Measurements from ENCODE around the gene EDIL3. TPM values are rescaled to one million over a fixed set of nuclear protein-coding genes. Genes with fewer than 3 reads are reported as not detected.

Gene EDIL3
- polyA plus RNA-seq, 3 donors = 44.2 to 46.8 (median 44.6) TPM

DNA sequence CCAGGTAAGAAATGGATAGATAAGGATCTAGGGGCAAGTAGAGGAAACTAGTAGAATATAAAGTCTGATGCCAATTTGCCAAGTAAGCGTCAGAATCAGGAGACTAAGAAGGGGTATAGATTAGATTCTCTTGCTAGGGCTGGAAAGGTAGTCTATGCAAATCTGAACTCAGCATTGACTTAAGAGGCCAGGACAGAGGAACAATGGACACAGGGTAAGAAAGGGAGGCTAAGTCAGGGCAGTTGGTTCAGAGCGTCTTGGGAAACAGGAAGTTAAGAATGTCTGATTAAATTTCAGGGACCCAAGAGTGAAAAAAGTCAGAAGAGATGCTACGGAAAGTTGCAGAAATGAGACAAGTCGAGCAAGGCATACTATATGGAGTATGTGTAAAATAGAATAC is 400.8 kb downstream of the EDIL3 start:
- DNase-seq = no peak

DNA sequence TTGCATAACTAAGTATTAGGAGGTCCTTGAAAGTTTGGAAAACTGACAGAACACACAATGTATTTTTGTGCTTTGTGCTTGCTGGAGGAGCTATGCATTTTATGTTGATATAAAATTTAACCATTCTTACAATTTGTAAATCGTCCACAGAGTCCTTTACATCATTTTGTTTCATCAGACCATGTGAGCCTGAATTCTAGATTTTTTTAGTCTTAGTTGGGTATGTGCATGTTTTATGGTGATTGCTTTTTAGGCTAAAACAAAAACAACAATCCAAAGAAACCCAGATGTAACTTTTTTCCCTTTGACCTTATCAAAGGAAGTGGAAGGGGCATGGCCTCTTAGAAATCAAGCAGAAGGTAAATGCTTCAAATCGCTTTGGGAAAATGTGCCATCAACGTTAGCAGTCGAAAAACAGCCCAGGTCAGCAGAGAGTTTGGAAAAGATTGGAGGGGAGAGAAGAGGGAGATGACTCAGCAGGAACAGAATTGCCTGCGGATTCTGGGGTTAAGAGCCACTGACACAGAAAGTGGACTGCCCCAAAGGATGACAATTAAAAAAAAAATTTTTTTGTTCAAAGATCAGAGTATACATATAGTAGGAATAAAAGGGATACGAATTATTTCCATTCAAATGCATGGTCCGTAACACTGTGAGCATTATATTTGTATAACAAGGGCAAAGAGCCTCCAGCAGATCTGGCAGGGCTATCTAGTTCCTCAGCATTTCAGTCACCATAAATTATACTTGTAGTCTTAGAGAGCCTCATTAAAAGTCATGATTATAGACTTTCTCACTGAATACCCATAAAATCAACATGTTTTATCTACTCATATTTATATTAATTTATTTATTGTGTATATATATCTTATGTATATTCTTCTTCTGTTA is 410.5 kb downstream of the EDIL3 start:
- DNase-seq = no peak

- DNase-seq = no peak
Measured at GRCh38 chr5:83972909-83973308, 411.8 kb downstream of the EDIL3 start.

DNA sequence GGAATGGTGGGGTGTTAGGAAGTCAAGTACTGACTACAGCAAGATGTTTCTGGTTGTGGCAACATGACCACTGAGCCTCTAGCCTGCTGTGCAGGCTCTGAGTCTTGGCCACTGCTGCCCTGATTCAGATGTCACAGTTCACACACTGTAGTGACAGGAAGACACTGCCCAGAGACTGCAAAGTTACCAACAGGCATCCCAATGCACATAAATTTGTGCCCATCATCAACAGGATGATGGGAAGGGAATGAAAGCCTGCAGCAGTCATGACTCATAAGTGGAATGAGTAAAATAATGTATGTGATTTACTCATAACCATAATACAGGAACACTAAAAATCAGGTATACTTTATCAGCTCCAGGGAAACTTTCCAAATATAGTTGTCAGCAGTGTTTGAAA is 412.4 kb downstream of the EDIL3 start:
- no peak for DNase-seq

GRCh38 chr5:83967417-83967816 is 417.3 kb downstream of the EDIL3 start:
- DNase-seq = no peak

DNA sequence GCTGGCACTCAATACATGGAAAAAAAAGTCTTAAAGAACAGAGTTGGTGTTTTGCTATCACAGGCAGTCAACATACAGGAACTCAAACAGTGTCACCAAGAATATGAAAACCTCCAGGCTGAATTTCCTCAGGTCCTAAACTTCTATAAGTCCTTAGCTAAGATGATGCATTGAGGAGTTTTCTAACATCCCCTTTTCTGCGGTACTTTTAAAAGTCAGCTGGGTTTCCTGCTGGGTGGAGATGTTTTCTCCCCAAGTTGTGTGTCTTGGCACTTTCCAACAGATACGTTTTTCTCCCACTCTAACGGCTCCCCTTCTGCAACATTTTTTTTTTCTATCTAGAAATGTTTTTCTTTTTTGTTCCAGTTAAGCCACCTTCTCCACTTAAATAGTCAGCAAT is 419.2 kb downstream of the EDIL3 start:
- no peak for DNase-seq

- DNase-seq = no peak
Measured at GRCh38 chr5:83964271-83964670, 420.4 kb downstream of the EDIL3 start.

GRCh38 chr5:83957188-83957587 is 427.5 kb downstream of the EDIL3 start:
- no peak for DNase-seq

DNA sequence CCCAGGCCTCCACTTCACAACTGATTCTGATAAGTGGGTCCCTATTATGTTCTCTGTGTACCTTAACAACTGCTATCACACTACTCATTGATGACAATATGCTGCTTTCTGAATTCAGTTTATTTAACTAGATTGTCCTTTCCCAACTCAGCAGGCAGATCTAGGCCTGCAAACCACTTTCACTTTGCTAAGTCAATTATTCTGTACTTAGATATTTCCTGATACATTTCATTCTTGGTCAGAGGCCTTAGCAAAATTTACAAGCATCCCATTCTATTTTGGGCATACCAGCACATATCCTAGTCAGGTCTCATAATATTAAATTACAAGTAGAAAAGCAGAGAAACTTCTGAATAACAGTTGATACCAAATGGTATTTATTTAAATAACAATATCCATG is 428.3 kb downstream of the EDIL3 start:
- DNase-seq = no peak

DNA sequence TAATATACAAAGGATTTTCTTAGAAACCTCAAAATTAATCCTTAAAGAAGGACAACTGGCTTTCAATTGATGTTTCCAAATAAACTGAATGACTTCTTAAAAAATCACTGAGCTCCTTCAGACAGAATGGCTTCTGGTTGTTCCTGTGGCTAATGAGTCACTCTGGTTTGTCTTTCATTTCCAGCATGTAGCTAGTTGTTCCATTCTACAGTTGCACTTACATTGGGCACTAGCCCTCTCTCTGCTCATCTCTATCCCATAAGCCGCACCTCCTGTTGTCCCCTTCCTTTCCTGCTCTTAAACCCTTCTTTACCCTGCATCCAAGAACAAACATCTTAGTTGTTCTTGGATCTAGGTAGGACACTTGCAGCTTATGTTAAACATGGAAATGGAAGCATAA is 428.8 kb downstream of the EDIL3 start:
- DNase-seq = no peak

DNA sequence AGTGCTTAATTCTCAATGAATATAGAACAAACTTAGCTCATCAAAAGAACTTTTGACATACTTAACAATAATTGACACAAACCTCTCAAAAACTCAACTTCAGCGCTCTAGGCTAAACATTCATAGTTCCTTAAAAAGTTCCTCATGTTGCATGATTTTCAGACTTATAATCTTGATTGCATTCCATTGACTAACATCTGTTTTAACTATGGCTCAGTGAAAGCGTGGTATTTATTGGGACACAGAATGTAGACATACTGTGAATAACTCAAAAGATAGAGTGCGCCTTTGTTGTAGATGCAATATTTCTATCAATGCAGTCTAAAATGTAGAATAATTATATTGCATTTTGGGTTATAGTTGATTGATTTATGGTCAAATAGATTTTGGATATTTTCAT is 436.9 kb downstream of the EDIL3 start:
- no peak for DNase-seq

- no peak for DNase-seq
Measured at GRCh38 chr5:83946516-83946915, 438.2 kb downstream of the EDIL3 start.

DNA sequence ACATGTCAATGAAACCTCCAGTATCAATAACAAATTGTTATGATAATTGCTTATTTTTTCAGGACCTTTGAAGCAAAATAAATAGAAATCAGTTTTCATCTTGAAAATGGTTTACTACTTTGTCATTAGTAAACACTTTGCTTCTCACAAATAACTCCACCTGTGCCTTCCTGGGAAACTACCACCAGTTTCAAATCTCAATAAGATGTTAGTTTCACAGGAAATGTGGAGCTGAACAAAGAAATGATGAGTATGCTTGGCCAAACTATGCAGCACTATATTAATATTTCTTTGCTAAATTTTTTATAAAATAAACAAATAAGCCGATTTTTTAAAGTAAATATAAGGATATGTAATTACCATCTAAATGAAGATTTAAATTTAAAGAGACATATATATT is 442.5 kb downstream of the EDIL3 start:
- no peak for DNase-seq

GRCh38 chr5:83937837-83938236 is 446.8 kb downstream of the EDIL3 start:
- DNase-seq = no peak

DNA sequence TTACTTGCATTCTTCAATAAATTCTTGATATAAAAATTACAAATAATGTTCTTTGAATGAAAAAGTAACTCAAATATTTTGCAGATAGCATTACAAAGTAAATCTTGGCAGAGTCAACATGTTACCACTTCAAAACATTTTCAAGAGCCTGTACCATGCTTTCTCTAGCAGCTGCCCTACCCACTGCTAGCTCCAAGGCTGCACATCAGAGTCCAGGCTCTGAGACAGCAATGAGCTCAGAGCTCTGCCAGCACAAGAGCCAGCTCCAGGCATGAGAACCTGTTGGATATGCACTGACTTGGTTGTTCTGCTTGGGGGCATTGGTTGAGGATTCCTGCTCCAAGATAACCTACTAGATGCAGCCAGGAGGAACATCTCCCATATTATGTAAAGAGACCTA is 452.7 kb downstream of the EDIL3 start:
- no peak for DNase-seq

DNA sequence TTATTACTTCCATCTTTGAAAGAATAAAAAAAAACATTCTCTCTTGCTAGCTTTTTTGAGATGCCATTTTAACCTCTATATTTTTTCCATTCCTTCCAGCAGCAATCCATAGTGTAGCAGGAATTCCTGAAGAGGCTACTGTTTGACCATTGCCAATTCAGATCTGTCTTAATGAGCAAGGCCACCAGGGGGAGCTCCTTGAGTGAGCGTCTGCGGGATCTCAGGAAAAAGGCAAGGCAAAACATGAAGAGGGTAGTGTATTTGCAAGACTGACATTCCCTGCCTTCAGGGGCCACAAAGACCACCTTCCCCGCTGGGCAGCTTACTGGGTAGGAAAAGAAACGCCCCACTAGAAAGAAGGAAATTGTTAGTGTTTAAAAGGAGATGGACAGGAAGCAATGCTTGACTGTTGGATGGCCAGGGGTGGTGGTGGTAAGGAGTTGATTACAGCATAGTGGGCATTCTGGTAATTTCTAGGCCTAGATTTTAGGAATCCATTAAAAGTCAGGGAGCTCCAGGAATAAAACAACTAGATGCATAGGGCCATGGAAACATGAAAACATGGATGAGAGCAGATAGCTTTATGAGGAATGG is 457.4 kb downstream of the EDIL3 start:
- peak; percentile 43 for DNase-seq

DNA sequence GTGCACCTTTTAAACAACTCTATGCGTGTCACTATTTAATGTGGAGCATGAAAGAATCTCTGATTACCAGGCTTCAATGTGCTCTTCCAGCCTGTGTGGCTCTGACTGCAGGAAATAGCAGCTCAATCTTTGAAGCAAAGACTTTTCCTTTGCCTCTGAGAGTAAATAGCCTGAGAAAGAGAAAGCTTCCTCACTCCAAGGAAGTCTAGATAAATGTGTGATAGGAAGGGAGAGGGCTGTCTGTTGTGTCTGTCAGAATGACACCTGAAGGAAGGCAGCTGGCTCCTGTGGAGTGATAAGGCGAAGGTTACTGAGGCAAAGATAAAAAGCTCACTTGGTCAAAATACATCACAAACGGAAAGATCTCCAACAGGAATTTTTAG is 458.7 kb downstream of the EDIL3 start:
- DNase-seq = peak; percentile 21

GRCh38 chr5:83925321-83925954 is 459.2 kb downstream of the EDIL3 start:
- DNase-seq = no peak

- no peak for DNase-seq
Measured at GRCh38 chr5:83924891-83925290, 459.8 kb downstream of the EDIL3 start.

DNA sequence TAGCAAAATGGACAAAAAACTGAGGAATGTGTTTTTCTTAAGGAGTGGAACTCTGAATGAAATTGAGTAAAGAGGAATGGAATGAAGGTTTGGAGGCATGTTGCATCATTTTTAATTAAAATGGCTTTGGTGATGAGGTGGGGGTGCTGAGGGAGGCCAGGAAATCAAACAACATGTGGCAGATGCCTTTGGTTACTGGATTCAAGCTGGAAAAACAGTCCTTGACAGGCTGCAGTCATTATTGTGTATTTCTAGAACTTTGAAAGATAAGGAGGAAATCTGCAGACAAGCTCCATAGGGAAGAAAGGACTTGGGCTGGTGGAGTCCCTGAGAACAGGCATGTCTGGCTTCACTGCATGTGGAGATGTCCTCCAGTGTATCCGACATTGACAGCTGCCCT is 460.5 kb downstream of the EDIL3 start:
- DNase-seq = no peak

DNA sequence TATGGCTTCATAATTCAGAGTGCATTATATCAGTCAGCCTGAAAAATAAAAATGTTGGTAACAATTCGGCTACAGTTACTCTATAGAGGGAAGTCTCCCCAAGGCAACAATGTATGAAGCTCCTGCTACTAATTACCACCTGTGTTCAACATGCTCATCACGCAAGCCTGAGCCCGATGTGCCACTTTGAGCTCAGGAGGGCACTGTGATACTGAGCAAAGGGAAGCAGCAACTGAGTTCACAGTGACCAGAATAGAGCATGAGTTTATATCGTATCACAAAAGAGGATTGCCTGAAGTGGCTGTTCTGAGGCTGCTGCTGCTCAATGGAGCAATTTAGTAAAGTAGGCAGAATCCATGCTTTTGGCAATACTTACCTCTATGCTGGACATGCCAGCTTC is 462.0 kb downstream of the EDIL3 start:
- no peak for DNase-seq

GRCh38 chr5:83921666-83922193 is 462.9 kb downstream of the EDIL3 start:
- DNase-seq = no peak
